ENCODE measurements around the gene TSPAN17.
"Not testable (repeated sequence)": the region's sequence is repeated elsewhere in the genome, so short reads cannot be mapped to it uniquely, and the experiment has no call there.

TSPAN17 gene

DNA sequence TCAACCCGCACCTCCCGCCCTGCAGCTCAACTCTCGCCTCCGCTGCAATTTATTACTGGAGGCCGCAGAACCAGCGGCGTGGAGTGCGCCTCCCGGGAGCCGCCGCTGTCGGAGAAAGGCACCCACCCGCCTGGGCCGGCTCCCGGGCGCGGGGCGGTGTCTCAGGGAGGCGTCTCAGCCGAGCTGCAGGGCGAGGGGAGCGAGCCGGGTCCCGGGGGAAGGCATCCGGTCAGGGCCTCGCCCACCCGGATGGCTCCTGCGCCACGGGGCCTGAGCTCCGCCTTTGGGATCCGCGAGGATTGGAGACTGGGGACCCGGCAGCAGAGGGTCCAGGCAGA, 32.9 kb downstream of the TSPAN17 start:
- no peak for DNase-seq (ENCODE audit: low spot score)

- DNase-seq (ENCODE audit: low spot score) = no peak
Observed at GRCh38 chr5:176682016-176682531, 34.8 kb downstream of the TSPAN17 start.

DNA sequence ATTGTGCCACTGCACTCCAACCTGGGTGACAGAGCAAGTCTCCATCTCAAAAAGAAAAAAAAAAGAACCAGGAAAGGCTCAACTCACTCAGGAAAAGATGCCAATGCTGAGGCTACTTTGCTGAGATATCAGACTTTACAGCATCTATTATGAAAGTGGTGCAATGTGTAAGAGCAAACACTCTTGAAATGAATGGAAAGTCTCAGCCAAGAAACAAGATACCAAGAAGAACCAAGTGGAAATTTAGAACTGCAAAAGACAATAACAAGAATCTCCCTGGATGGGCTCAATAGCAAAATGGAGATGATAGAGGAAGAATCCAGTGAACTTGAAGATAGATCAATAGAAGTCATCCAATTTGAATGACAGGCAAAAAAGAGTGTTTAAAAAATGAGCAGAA, 37.7 kb downstream of the TSPAN17 start:
- DNase-seq (ENCODE audit: low spot score) = no peak

- DNase-seq (ENCODE audit: low spot score) = no peak
Observed at GRCh38 chr5:176687247-176687646, 40.0 kb downstream of the TSPAN17 start.

- no peak for DNase-seq (ENCODE audit: low spot score)
Observed at GRCh38 chr5:176687881-176688280, 40.6 kb downstream of the TSPAN17 start.

DNA sequence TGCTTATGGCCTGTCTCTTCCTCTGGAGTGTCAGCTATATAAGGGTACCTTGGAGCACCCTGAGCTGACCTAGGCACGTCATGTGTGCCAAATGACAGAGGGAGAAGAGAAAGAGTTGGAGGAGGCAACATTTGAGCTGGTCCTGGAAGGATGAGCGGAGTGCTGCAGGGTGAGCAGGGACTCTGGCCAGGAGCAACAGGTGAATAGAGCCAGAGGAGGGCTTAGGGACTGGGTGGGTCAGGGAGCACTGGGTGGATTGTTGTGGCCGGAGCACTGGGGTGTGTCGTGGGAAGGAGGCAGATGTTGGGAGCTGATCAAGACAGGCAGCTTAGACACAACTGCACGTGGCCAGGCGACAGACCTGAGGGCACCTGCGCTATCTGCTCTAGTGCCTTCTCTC, 43.6 kb downstream of the TSPAN17 start:
- DNase-seq (ENCODE audit: low spot score) = no peak

DNA sequence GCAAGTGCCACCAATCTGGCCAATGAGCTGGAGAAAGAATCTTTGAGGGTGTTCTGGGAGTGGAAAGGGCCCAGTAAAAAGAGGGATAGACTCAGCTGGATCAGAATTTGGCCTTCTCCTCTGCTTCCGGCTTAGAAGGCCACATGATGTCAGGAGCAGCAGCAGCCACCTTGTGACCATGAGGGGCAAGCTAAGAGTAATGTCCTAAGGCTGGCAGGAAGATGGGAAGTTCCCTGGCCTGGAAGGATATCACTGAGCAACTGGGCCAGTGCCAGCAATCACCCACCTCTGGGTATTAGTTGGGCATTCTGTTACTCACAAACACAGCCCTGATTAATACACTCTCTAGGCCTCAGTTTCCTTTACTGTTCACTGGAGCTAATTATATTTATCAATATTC, 44.2 kb downstream of the TSPAN17 start:
- DNase-seq (ENCODE audit: low spot score) = no peak

GRCh38 chr5:176692326-176692725, 45.0 kb downstream of the TSPAN17 start:
- DNase-seq (ENCODE audit: low spot score) = no peak

GRCh38 chr5:176692839-176693476, 45.7 kb downstream of the TSPAN17 start:
- DNase-seq (ENCODE audit: low spot score) = no peak

DNA sequence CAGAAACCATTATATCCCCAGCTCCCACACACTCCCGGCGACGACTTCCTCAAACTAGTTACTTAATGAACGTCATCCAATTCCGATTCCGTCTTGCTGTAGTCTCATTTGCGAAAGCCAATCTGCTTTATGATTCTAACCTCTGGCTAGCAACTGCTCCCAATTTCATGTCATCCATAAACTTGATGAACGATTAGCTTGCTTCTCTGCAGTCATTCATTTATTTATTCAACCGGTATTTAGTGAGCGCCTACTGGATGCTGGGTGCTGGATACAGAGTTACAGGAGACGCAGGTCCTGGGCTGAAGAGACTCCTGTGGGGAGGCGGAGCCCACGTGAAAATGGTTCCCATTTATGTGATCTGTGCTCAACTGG, 46.2 kb downstream of the TSPAN17 start:
- DNase-seq (ENCODE audit: low spot score) = no peak

DNA sequence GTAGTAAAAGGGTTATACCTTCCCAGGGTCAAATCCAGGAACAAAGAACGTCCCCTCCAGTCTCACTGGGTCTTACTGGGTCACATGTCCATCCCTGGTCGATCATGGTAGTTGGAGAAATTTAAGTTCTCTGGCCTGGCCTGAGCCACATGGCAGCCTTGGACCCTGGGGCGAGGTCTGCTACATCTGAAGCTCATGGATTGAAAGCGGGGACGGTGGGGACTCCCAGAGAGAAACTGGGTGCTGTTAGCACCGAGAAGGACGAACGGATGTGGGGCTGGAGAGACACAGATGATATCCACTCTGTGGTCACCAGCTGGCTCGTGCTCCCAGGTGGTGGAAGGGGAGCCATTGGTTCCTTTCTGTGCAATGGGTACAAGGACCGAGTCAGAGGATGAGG, 46.9 kb downstream of the TSPAN17 start:
- DNase-seq (ENCODE audit: low spot score) = no peak

DNA sequence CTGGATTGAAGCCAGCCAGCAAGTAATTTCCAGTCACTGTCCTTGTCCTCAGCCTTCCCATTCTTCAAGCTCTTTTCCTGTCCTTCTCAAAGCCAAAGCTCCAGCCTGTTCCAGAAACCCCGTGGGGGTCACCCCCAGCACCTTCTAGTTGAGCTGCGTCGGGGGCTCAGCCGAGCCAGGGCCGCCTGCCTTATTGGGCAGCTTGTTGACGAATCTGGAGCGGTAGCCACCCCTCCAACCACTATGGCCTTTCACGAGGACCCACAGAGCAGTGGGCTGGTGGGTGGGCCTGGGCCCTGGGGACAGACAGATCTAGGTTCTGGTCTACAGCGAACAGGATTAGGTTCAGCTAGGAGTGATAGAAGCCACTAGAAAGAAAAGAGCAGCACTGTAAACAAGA, 47.3 kb downstream of the TSPAN17 start:
- DNase-seq (ENCODE audit: low spot score) = no peak

DNA sequence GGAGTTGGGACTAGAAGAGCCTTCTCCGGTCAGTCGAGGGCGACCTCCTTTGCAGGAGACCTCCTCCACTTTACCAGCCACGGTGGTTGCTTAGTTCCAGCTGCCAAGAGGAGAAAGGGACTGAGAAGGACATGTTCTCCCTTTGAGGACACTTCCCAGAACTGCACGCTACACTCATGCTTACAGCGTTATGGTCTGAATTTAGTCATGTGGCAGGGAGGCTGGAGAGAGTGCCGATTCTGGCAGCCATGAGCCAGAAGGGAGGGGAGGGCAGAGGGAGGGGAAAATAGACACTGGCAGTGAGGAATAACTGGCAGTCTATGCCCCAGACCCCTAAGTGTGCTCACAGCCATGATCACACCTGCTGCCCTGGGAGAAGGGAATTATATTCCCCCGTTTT, 47.8 kb downstream of the TSPAN17 start:
- DNase-seq (ENCODE audit: low spot score) = no peak

- DNase-seq (ENCODE audit: low spot score) = no peak
Observed at GRCh38 chr5:176697267-176697933, 50.1 kb downstream of the TSPAN17 start.

- DNase-seq (ENCODE audit: low spot score) = peak; percentile 62
Observed at GRCh38 chr5:176697934-176698538, 50.8 kb downstream of the TSPAN17 start.

GRCh38 chr5:176699446-176699845, 52.2 kb downstream of the TSPAN17 start:
- DNase-seq (ENCODE audit: low spot score) = not testable (repeated sequence)

- DNase-seq (ENCODE audit: low spot score) = peak; percentile 62
Observed at GRCh38 chr5:176700239-176700847, 53.1 kb downstream of the TSPAN17 start.

GRCh38 chr5:176702671-176703641, 55.7 kb downstream of the TSPAN17 start:
- no peak for DNase-seq (ENCODE audit: low spot score)

GRCh38 chr5:176703857-176704256, 56.6 kb downstream of the TSPAN17 start:
- DNase-seq (ENCODE audit: low spot score) = no peak

GRCh38 chr5:176704355-176704754, 57.1 kb downstream of the TSPAN17 start:
- no peak for DNase-seq (ENCODE audit: low spot score)

- DNase-seq (ENCODE audit: low spot score) = no peak
Observed at GRCh38 chr5:176704817-176705216, 57.5 kb downstream of the TSPAN17 start.
